Stimulated activated CD4-positive, alpha-beta T cell treated with anti-CD3 and anti-CD28 coated beads, Interleukin-4, amount 100 ng/mL, for 4 hours (primary cell): ENCODE measurements around the gene FYTTD1.

Experiments used
- DNase-seq, 2 experiments: peaks; one replicate each; pipeline ENCODE4 v3.0.0-alpha.2; 2020

FYTTD1 gene

GRCh38 chr3:197737749-197738462 lies 11.8 kb upstream of the FYTTD1 start:
- DNase-seq = no peak

DNA sequence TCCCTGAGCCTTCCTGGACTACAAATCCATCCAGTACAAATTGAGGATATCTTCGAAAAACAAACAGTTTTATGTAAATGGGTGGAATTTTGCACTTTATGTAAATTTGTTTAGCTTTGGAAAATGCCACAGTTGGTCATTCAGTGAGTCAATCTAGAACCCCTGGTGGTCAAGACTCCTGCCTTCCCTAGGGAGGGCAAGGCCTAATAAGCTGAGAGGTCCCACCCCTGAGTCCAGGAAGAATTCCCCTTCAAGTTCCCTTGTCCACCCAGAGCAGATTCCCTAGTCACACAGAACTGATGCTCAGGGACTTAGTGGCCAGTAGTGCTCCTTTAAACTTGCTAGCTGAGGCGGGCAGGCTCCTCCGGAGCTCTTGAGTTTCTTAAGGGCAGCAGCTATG lies 6.9 kb upstream of the FYTTD1 start:
- no peak for DNase-seq

- DNase-seq = no peak
Measured at GRCh38 chr3:197746209-197746608, 3.5 kb upstream of the FYTTD1 start.

GRCh38 chr3:197746801-197747237 lies 2.9 kb upstream of the FYTTD1 start:
- DNase-seq = no peak

DNA sequence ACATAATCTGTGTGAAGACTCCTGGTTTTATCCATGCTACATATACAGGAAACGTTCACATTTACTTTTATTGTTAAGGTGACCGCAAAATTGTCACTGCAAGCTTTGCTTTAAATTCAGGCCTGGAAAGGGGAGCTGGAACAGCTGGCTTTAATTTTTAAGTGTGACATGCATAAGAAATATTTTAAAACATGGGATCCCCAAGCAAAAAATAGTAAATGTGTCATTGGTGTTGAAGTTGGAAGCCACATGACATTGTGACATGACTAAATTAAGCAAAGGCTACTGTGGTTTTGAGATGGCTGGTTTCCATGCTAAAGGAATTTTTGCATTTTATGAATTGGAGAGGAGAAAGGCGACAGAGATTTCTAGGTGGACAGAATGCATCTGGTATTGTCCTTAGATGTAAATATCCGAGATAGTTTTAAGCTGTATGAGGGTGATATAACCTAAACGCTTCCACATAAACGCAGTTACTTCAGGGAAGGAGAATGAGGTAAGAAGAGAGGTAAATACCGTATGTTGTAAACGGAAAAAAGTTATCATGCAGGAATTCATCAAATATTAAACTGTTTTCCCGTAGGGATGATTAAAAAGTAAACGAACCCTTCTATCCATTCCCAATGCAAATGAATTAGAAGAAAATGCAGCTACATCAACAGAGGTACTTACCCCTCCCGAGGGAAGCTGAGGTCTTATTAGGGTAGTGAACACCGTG lies 927 bp upstream of the FYTTD1 start:
- DNase-seq = no peak

DNA sequence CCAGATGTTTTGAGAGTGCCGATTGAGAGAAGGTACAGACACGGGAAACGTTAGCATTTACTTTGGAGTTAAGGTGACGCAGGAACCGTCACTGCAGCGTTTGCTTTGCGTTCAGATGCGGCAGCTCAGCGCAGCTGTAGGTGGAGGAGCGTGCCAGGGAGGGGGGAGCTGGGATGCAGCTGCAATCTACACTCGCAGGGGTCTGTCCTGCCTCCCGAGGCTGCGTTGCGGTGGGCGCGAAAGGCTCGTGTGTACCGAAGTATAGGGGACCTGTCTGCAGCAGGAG lies 425 bp upstream of the FYTTD1 start:
- peak in 1 of 2 experiments; percentile 57 for DNase-seq

DNA sequence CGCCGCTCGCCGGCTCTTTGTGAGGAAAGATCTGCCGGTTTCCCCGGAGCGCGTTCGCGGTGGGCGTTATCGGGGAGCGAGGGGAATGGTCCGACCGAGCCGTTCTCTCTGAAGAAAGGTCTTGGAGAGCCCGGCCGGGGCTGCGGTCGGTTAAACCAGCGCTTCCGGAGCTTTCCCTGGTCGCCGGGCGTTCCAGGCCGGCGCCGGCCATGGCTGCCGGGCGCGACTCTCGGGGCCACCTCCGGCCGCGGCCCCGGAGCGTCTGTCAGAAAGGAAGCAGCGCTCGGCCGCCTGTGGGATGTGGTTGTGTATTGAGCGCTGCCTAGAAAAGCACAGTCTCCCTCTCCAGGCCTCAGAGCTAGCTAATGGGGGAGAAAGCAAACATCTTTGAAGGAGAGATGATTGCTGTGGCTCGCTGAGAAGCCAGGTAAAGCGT lies 731 bp downstream of the FYTTD1 start:
- peak; percentile 32 to 44 for DNase-seq

GRCh38 chr3:197750858-197751737 lies 1.4 kb downstream of the FYTTD1 start:
- peak; percentile 22 to 28 for DNase-seq

DNA sequence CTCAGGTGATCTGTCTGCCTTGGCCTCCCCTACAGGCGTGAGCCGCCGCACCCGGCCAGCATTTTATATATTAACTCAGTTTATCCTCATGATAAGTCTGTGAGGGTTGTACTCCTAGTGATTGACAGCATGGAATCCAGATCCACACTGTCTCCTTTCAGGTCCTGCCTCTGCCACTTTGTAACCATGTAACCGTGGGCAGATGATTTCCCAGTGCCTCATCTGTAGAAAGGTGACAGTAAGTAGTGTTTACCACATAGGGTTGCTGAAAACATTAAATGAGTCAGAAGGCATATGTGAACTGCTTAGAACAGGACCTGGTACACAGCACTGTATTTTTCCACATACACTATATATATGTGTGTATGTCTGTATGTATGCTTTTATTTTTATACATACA lies 2.4 kb downstream of the FYTTD1 start:
- no peak for DNase-seq

DNA sequence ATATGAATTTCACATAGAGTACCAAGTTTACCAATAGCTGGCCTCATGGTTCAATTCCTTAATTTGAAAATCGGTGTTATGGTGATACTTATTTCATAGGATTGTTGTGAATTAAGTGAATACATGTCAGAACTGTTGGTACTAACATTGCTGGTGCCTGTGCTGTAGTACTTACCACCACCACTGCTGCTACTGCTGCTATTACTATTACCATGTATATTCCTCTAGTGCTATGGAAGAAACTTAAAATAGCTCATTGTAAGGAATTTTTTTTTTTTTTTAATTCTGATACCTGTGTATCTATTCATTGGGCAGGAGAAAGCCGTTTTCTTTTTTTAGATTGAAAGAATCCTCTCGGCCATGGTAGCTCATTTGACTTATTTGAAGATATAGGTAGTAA lies 3.6 kb downstream of the FYTTD1 start:
- DNase-seq = no peak

GRCh38 chr3:197756704-197757103 lies 7.0 kb downstream of the FYTTD1 start:
- DNase-seq = no peak

- no peak for DNase-seq
Measured at GRCh38 chr3:197758512-197758911, 8.8 kb downstream of the FYTTD1 start.

DNA sequence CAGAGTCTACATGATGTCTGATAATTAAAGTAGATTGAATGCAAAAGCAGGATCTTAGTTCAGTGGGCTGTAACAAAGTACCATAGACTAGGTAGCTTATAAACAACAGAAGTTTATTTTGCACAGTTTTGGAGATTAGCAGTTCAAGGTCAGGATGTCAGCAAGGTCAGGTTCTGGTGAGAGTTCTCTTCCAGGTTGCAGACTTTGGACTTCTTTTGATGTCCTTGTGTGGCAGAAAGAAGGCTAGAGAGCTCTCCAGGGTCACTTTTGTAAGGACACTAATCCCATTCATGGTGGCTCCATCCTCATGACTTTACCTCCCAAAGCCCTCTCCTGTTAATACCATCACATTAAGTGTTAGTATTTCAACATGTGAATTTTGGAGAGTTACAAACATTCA lies 12.1 kb downstream of the FYTTD1 start:
- DNase-seq = no peak

- DNase-seq = no peak
Measured at GRCh38 chr3:197775317-197775716, 25.6 kb downstream of the FYTTD1 start.

- no peak for DNase-seq
Measured at GRCh38 chr3:197782230-197782629, 32.5 kb downstream of the FYTTD1 start.

DNA sequence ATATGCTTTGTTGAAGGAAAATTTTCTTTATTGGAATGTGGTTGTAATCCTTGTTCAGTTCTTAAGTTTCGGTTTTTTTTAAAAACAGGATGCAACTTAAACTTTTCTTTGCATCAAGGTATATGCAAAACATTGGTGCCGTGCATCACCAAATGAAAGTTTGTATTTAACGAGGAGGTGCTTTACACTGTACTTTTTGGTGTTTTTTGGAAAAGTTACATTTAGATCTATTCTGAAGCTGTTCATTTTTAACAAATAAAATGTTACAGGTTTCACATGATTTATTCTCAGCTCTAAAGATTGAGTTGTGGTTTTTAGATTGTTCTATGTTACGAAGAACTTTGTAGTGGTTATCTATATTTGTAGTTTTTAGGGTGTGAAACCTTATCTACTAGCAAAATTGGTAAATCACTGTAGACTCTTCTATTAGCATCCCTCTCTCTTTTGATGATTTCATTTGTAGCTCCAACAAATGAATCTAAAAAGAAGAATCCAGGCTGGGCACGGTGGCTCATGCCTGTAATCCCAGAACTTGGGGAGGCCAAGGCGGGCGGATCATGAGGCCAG lies 34.4 kb downstream of the FYTTD1 start:
- no peak for DNase-seq

DNA sequence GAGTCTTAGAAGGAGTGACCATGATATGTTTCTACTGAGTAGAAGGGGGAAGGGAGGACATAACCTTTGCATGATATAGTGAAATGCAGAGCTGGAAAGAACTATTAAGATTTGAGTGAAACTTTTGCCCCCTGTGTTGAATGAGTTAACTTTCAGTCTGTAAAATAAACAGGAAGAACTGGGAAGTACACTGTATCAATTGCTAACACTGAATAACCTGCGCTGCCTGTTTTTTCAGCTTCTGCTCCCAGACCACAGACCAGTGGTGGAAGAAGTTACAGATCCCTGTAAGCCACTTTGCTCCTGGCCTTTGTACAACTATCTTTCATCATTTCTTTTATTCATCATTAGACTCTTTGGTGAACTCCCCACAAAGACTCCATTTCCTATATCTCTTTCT lies 37.7 kb downstream of the FYTTD1 start:
- no peak for DNase-seq

DNA sequence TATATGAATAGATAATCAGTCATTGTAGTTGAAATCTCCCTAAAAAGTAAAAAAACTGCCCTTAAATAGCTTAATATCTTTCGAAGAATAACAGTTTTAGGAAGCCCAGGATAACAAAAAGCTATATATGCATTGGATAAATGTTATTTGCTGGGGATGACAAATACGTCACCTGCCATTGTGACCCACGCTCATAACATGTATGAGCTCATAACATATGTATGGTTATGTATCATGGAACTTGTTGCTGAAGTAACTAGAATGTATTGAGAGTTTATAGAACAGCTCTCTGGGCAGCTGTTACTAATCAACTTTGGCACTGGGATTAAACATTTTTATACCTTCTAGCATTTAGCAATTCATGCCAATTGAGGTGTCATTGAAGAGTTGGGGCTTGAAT lies 39.6 kb downstream of the FYTTD1 start:
- DNase-seq = no peak

GRCh38 chr3:197790033-197790432 lies 40.4 kb downstream of the FYTTD1 start:
- no peak for DNase-seq

GRCh38 chr3:197791113-197791891 lies 41.6 kb downstream of the FYTTD1 start, which contains the start of gene LRCH3:
Gene LRCH3 (plus strand): TSS chr3:197791254. CDS start chr3:197791279, 25 bp downstream.
- DNase-seq = peak; percentile 74 to 83

DNA sequence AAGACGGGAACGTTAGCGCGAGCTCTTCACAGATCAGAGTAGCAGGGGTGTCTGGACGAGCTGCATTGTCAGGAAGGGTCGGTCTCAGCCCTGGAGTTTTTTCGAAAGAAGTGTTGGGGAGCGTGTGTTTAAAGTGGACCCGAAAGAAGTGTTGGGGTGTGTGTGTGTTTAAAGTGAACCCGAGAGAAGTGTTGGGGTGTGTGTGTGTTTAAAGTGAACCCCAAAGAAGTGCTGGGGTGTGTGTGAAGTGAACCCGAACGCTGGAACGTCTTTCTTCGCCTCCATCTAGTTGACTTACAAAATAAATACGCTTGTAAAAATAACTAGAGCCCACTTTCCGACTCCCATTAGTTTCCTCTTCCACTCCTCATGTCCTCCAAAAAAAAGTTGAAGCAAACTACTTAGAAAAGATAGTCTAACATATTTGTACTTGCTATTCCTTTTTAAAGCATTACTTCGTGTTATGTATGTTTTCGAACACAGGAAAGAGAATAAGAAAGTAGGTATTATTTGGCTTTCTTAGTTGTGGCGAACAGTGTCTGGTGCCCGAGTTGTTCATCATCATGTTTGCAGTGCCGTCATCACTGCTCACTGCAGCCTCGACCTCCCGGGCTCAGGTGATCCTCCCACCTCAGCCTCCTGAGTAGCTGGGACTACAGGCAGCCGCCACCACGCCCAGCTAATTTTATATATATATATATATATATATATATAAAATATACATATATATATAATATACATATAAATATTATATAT lies 42.4 kb downstream of the FYTTD1 start:
- peak in 1 of 2 experiments; percentile 27 for DNase-seq

DNA sequence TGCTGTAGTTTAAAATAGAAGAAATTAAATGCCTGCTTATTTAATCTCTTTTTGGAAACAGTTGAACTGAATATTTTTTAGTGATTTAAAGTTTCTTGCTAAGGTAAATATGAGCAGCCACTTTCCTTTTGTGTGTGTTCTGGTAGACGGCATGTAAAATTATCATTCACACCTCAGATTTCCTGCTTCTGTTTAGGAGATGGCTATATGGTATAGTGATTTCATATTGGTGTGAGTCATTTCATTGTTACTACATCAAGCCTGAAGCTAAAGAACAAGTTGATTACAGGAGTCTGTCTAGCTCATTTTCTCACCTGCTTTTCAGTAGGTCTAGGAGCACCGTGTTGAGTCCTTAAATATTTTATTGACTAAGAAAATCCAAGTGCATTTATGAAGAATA lies 43.6 kb downstream of the FYTTD1 start:
- no peak for DNase-seq
